Measurements from ENCODE around the gene FNDC3B.

The FNDC3B gene

DNA sequence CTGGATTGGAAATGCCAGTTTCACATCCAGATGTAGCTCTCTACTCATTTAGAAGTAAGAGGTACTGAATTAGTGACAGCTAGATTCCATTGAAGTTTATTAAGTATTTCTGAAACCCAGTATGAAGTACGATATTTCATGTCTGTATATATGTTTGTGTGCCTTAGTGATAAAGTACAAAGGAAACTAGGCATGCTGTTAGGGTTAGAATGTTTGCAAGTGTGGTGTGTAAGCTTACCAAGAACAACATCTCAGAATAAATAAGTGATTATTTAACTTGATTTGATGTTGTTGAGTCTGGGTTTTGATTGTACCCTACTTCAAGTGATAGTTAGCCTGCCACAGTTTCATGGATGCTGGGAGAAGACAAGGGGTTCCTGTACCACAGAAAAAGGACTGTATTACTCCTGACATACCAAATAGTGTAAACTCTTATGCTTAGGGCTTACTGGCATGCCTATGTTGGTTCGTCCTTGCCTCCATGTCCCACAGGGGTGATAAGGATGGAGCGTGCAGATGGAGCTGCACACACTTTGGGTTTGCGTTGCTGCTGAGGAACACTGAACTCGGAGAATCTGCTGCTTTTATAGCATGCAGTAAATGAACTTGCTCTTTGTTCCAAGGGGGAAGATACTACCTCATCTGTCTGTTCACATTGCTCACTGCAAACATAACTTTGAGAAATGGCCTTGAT, 43.6 kb downstream of the FNDC3B start:
- TF ChIP-seq, protein P1, sequence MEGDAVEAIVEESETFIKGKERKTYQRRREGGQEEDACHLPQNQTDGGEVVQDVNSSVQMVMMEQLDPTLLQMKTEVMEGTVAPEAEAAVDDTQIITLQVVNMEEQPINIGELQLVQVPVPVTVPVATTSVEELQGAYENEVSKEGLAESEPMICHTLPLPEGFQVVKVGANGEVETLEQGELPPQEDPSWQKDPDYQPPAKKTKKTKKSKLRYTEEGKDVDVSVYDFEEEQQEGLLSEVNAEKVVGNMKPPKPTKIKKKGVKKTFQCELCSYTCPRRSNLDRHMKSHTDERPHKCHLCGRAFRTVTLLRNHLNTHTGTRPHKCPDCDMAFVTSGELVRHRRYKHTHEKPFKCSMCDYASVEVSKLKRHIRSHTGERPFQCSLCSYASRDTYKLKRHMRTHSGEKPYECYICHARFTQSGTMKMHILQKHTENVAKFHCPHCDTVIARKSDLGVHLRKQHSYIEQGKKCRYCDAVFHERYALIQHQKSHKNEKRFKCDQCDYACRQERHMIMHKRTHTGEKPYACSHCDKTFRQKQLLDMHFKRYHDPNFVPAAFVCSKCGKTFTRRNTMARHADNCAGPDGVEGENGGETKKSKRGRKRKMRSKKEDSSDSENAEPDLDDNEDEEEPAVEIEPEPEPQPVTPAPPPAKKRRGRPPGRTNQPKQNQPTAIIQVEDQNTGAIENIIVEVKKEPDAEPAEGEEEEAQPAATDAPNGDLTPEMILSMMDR (IDR thresholded peaks at IDR 0.05; ENCODE audit: insufficient read depth, low read depth, low read length, missing control alignments), result no peak

DNA sequence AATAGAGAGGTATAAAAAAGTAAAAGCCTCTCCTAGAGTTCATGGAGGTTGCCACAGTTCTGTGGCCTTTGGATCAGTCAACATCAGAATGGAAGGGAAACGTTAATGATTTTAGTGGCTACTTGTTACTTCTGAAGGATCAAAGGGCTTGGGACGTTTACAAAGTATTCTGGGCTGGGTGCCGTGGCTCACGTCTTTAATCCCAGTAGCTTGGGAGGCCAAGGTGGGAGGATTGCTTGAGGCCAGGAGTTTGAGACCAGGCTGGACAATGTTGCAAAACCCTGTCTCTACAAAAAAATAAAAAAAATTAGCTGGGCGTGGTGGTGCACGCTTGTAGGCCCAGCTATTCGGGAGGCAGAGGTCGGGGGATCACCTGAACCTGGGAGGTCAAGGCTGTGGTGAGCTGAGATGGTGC, 44.6 kb downstream of the FNDC3B start:
- TF ChIP-seq, protein P1 (IDR thresholded peaks at IDR 0.05; ENCODE audit: insufficient read depth, low read depth, low read length, missing control alignments), result no peak
- no peak overlapping the region for H3K4me3 ChIP-seq (ENCODE audit: low read depth, low read length)
- no peak for DNase-seq (ENCODE audit: low read depth)

More for the DNA sequence above, 43.6 kb downstream of the FNDC3B start:
- no peak for DNase-seq (ENCODE audit: low read depth)
- H3K4me3 ChIP-seq (ENCODE audit: low read depth, low read length), result no peak overlapping the region

DNA sequence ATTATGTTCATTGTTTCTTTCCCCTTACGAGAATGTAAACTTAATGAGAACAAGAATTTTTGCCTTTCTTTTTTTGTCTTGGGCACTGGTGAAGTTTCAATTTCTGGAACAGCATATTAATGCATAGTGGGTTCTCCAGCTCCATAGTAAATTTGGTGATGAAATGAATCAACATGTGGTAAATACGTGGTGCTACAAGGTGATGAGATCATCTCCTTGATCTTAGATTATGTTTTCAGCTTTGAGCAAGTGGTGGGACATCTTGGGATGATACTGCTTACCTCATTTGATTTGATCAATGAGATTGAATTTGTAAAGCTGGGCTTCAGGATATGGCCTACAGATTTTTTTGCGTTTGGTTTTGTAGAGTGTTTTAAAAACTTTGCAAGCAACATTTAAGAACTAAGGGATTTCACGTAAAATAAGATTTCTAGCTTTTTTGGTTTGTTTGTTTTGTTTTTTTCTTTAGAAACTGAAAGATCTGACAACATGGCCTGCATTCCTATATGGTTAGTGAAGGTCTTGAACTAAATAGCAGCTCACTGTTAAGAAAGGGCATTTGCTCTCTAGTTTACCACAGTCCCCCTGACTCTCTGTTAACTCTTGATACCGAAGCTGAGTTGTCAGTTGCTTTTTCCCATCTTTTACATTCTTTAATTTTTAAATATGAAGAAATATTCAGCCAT, 45.6 kb downstream of the FNDC3B start:
- no peak overlapping the region for H3K4me3 ChIP-seq (ENCODE audit: low read depth, low read length)

DNA sequence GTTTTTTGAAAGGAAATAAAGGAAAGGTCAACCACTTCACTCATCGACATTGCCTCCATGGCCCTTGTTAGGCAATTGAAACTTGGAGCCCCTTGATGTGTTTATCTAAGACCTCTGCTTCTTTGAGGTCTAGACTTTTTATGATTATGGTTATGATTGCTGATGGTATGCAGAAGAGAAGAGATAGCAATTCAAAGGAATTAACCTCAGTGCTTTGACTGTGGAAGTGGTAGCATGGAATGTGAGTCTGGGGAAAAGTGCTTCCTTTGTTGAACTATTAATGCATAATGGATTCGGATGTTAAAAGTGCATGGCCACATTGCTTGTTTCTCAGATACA, 46.1 kb downstream of the FNDC3B start:
- TF ChIP-seq, protein P1 (IDR thresholded peaks at IDR 0.05; ENCODE audit: insufficient read depth, low read depth, low read length, missing control alignments), result no peak

More for the DNA sequence above, 45.6 kb downstream of the FNDC3B start:
- DNase-seq (ENCODE audit: low read depth), result no peak
- TF ChIP-seq, protein P1 (IDR thresholded peaks at IDR 0.05; ENCODE audit: insufficient read depth, low read depth, low read length, missing control alignments), result no peak

DNA sequence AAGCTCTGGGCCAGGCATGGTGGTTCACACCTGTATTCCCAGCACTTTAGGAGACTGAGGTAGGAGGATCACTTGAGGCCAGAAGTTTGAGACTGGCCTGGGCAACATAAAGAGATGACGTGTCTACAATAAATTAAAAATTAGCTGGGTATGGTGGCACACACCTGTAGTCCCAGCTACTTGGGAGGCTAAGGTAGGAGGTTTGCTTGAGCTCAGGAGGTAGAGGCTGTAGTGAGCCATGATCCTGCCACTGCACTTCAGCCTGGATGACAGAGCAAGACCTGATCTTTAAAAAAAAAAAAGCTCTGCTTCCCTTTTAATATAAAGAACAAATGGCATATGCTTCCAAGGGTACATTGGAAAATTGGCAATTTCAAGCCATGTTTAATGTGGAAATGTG, 46.7 kb downstream of the FNDC3B start:
- no peak for DNase-seq (ENCODE audit: low read depth)
- TF ChIP-seq, protein P1 (IDR thresholded peaks at IDR 0.05; ENCODE audit: insufficient read depth, low read depth, low read length, missing control alignments), result no peak
- no peak overlapping the region for H3K4me3 ChIP-seq (ENCODE audit: low read depth, low read length)

More for the DNA sequence above, 46.1 kb downstream of the FNDC3B start:
- H3K4me3 ChIP-seq (ENCODE audit: low read depth, low read length), result no peak overlapping the region
- no peak for DNase-seq (ENCODE audit: low read depth)

DNA sequence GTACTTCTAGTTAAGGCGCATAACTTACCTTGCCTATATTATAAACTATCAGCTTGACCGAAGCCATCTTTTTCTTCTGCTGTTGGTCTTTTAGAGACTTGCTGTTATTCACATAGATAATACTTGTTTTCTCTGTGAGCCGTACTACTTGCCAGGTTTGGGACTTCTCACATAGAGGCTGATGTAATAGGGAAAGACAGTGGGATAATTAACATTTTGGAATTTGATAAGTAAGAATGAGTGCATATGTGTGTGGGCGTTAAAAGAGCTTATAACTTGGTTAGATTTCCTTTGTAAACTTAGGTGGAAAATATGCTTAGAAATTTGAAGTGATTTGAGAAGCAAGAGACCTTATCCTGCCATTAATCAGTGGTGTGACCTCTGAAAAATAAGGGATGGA, 47.8 kb downstream of the FNDC3B start:
- DNase-seq (ENCODE audit: low read depth), result no peak
- TF ChIP-seq, protein P1 (IDR thresholded peaks at IDR 0.05; ENCODE audit: insufficient read depth, low read depth, low read length, missing control alignments), result no peak
- no peak overlapping the region for H3K4me3 ChIP-seq (ENCODE audit: low read depth, low read length)
